Testis (tissue), 2 donors: ENCODE results near the gene NBEAL1.

ENCODE experiments used
- POLR2A ChIP-seq: fragments of 450-650 bp; IDR thresholded peaks from one replicate; pipeline ENCODE4 v1.6.1; 2017; ENCODE audit warnings: antibody characterized with exemption, mild to moderate bottlenecking, moderate library complexity
- TF ChIP-seq, protein P1 (sequence below), 3 experiments: fragments of 450-650 bp in 2 of 3; fragments of 200-600 bp in 1 of 3; sonication (generic) in 1 of 3; IDR thresholded peaks; one replicate each; pipeline ENCODE4 v1.5.1; 2016 to 2019; ENCODE audit warnings: antibody characterized with exemption in 3 of 3, mild to moderate bottlenecking in 2 of 3, moderate library complexity in 1 of 3

DNA sequence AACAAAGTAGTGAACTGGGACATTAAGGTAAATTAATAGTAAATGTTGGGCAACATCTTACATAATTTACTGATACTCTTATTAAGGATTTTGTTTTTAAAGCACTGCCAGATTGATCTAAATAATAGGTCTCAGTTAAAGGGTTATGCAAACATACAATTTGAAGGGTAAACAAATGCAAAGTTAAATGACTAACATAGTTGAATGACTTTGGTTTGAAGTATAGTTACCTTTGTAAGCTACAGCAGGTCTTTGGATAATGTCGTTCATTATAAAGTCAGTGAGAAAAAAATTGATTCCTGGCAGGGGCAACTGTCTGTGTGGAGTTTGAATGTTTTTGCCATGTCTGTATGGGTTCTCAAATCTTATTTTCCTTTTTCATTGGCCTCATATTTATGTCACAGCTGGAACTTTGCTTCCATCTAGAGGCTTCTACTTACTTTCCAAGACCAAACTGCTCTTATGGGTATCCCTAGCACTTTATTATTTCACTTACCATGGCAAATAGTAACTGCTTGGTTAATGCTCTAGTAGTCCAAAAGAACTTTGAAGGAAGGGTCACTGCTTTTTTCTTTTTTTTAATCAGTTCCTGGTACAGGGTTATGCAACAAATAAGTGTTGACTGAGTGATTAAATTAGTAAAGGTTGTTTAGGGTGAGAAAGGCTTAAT lies 107.8 kb downstream of the NBEAL1 start:
- TF ChIP-seq, protein P1, sequence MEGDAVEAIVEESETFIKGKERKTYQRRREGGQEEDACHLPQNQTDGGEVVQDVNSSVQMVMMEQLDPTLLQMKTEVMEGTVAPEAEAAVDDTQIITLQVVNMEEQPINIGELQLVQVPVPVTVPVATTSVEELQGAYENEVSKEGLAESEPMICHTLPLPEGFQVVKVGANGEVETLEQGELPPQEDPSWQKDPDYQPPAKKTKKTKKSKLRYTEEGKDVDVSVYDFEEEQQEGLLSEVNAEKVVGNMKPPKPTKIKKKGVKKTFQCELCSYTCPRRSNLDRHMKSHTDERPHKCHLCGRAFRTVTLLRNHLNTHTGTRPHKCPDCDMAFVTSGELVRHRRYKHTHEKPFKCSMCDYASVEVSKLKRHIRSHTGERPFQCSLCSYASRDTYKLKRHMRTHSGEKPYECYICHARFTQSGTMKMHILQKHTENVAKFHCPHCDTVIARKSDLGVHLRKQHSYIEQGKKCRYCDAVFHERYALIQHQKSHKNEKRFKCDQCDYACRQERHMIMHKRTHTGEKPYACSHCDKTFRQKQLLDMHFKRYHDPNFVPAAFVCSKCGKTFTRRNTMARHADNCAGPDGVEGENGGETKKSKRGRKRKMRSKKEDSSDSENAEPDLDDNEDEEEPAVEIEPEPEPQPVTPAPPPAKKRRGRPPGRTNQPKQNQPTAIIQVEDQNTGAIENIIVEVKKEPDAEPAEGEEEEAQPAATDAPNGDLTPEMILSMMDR (IDR thresholded peaks at IDR 0.05), result no peak
- no peak for TF ChIP-seq POLR2A
